Sciatic nerve (tissue), 2 donors: ENCODE data around the gene CYTH3. TPM values are rescaled to one million over a fixed set of nuclear protein-coding genes. Genes with fewer than 3 reads are reported as not detected.
A peak's percentile ranks its signal among the peaks of the same experiment; 100 is the strongest.
"Not testable (repeated sequence)": the region's sequence is repeated elsewhere in the genome, so short reads cannot be mapped to it uniquely, and the experiment has no call there.

Experiments
- ATAC-seq: fragments of 200-7000 bp; cut with Tn5 transposase; one replicate; pipeline ENCODE4 v1.9.1; 2020; ENCODE audit warnings: mild to moderate bottlenecking, moderate library complexity
- DNase-seq: peaks from one replicate; pipeline ENCODE4 v3.0.0-alpha.2; 2020; ENCODE audit warnings: low spot score
- intact Hi-C: fragments of 100-400 bp; cut with DNase I; formaldehyde crosslinking; loops from one replicate; pipeline ENCODE4 v1.14.2; 2022
- total RNA-seq: library from RNA; stranded (reverse); fragmentation: NEBNext Ultra II Directional; extraction: Animal tissue kit (Norgen Biotek cat#: 25700); gene quantifications from one replicate; pipeline ENCODE4 v1.2.1, GENCODE V29; 2021
- donor health status: DM: no; HTN: no; CAD: no.
- donor health status: DM: no; HTN: no; CAD: no.

Gene CYTH3
- total RNA-seq, 1 donor from 2014 or later, result 56.9 TPM

GRCh38 chr7:6162650-6163366 lies 109.6 kb downstream of the CYTH3 start:
- intact Hi-C loops, result no loop called here
- no peak for ATAC-seq
- DNase-seq, result no peak

GRCh38 chr7:6162331-6162620 lies 110.1 kb downstream of the CYTH3 start:
- intact Hi-C loops, result no loop called here
- no peak for DNase-seq

GRCh38 chr7:6161463-6162330 lies 110.7 kb downstream of the CYTH3 start:
- ATAC-seq (no peak), DNase-seq (no peak)
- intact Hi-C loops, result loop anchor here (2.0 kb wide), 1 partner anchor 161 kb away; no protein-coding TSS in a partner anchor

More at GRCh38 chr7:6162331-6162620, 110.1 kb downstream of the CYTH3 start:
- ATAC-seq, result peak; percentile 66

- intact Hi-C loops, result loop anchor here (2.0 kb wide), 1 partner anchor 163 kb away; no protein-coding TSS in a partner anchor
- DNase-seq, result peak; percentile 83
- ATAC-seq, result peak; percentile 84
Observed at GRCh38 chr7:6160191-6160623, 112.2 kb downstream of the CYTH3 start.

- intact Hi-C loops, result loop anchor here (2.0 kb wide), 1 partner anchor 163 kb away; no protein-coding TSS in a partner anchor
- DNase-seq (no peak), ATAC-seq (peak; percentile 3)
Observed at GRCh38 chr7:6159524-6160031, 112.8 kb downstream of the CYTH3 start.

GRCh38 chr7:6159097-6159483 lies 113.3 kb downstream of the CYTH3 start:
- DNase-seq (no peak), ATAC-seq (peak; percentile 59)
- intact Hi-C loops, result no loop called here

GRCh38 chr7:6158424-6159096 lies 113.9 kb downstream of the CYTH3 start:
- intact Hi-C loops, result no loop called here
- ATAC-seq (no peak), DNase-seq (no peak)

- intact Hi-C loops, result no loop called here
- ATAC-seq (no peak), DNase-seq (no peak)
Observed at GRCh38 chr7:6157685-6158423, 114.6 kb downstream of the CYTH3 start.

- intact Hi-C loops, result no loop called here
Observed at GRCh38 chr7:6156734-6157133, 115.7 kb downstream of the CYTH3 start.

GRCh38 chr7:6155596-6155995 lies 116.8 kb downstream of the CYTH3 start:
- DNase-seq (no peak), ATAC-seq (no peak)
- intact Hi-C loops, result no loop called here

More at GRCh38 chr7:6156734-6157133, 115.7 kb downstream of the CYTH3 start:
- DNase-seq (no peak), ATAC-seq (no peak)

GRCh38 chr7:6154542-6155404 lies 117.7 kb downstream of the CYTH3 start:
- no peak for DNase-seq
- intact Hi-C loops, result no loop called here
- no peak for ATAC-seq

- ATAC-seq, result no peak
- intact Hi-C loops, result no loop called here
- DNase-seq, result no peak
Observed at GRCh38 chr7:6153646-6154541, 118.5 kb downstream of the CYTH3 start.

GRCh38 chr7:6151994-6152735 lies 120.3 kb downstream of the CYTH3 start:
- intact Hi-C loops, result no loop called here
- no peak for DNase-seq
- peak; percentile 14 for ATAC-seq

- ATAC-seq, intact Hi-C loops, DNase-seq: not testable (repeated sequence)
Observed at GRCh38 chr7:6151527-6151926, 120.9 kb downstream of the CYTH3 start.

GRCh38 chr7:6149996-6150395 lies 122.4 kb downstream of the CYTH3 start:
- intact Hi-C loops, result no loop called here
- ATAC-seq (no peak), DNase-seq (no peak)

- intact Hi-C loops, result no loop called here
- ATAC-seq (no peak), DNase-seq (no peak)
Observed at GRCh38 chr7:6148724-6149360, 123.6 kb downstream of the CYTH3 start.
